GM06990 (cell line): ENCODE data around the gene ATP4A.

ENCODE experiments used
- DNase-seq: peaks from one replicate; pipeline ENCODE4 v3.0.0-alpha.2; 2011; ENCODE audit not compliant: insufficient read length; ENCODE audit errors: extremely low read depth
- H3K27me3 ChIP-seq: replicated peaks from 2 replicates; pipeline ENCODE4 v1.6.0; 2011; ENCODE audit warnings: low read length; ENCODE audit not compliant: control insufficient read depth, insufficient read depth
- H3K36me3 ChIP-seq: 2 replicates; pipeline ENCODE4 v1.5.1; 2011; ENCODE audit warnings: low read length; ENCODE audit not compliant: control insufficient read depth, insufficient read depth
- H3K4me3 ChIP-seq: replicated peaks from 2 replicates; pipeline ENCODE4 v1.5.1; 2011; ENCODE audit warnings: low read depth, mild to moderate bottlenecking, control low read depth, low read length
- TF ChIP-seq, protein P1 (sequence below): IDR thresholded peaks from 2 replicates; pipeline ENCODE4 v1.5.1; 2011; ENCODE audit warnings: low read length, control low read depth, mild to moderate bottlenecking, inconsistent platforms; ENCODE audit not compliant: insufficient read depth, poor library complexity, severe bottlenecking

The ATP4A gene

DNA sequence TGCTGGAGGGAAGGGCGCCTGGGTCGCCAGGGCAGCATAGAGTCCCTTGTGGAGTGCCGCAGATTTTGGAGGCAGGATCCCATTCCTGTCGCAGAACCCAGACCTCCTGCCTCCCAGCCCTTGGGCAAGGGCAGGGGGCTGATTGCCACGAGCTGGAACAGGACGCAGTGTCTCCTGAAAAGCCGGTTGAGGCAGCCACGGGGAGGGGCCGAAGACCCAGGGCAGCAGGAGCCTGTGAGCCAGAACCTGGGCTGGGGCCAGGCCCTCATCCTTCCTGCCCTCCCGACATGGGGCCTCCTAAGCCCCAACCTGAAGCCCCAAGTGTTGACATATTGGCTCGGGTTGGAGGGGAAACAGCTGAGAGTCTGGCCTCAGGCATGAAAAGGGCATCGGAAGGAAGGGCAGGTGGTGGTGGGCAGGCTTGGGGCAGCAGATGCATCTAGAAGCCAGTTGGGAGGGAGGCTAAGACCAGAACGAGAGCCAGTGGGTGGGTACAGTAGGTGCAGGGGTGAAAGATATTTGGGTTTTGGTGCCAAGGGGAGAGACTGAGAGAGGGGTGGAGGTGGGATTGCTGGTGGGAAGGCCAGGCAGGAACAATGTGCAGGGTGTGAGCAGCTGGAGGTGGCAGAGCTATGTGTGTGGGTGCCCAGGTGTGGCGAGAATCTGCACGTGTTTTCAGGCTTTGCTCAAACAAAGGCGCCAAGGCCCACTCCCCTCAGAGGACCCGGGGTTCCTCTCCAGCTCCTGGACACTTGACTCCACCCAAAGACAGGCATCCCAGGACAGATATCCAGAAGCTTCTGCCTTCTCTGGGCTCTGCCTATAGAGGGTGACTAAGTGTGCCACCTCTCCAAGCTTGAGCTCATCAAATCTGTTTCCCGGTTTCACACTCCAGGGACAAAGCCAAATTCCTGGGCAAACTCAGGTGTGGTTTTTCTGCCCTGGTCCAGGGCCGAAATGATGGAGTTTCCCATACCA is 33.9 kb downstream of the ATP4A start:
- no peak for DNase-seq
- Histone ChIP-seq H3K4me3 (no peak overlapping the region), H3K36me3 (no peaks in the 10 kb centered on the region), H3K27me3 (peaks cover 1% of the 10 kb centered on the region)
- TF ChIP-seq, protein P1, sequence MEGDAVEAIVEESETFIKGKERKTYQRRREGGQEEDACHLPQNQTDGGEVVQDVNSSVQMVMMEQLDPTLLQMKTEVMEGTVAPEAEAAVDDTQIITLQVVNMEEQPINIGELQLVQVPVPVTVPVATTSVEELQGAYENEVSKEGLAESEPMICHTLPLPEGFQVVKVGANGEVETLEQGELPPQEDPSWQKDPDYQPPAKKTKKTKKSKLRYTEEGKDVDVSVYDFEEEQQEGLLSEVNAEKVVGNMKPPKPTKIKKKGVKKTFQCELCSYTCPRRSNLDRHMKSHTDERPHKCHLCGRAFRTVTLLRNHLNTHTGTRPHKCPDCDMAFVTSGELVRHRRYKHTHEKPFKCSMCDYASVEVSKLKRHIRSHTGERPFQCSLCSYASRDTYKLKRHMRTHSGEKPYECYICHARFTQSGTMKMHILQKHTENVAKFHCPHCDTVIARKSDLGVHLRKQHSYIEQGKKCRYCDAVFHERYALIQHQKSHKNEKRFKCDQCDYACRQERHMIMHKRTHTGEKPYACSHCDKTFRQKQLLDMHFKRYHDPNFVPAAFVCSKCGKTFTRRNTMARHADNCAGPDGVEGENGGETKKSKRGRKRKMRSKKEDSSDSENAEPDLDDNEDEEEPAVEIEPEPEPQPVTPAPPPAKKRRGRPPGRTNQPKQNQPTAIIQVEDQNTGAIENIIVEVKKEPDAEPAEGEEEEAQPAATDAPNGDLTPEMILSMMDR, result no peak

DNA sequence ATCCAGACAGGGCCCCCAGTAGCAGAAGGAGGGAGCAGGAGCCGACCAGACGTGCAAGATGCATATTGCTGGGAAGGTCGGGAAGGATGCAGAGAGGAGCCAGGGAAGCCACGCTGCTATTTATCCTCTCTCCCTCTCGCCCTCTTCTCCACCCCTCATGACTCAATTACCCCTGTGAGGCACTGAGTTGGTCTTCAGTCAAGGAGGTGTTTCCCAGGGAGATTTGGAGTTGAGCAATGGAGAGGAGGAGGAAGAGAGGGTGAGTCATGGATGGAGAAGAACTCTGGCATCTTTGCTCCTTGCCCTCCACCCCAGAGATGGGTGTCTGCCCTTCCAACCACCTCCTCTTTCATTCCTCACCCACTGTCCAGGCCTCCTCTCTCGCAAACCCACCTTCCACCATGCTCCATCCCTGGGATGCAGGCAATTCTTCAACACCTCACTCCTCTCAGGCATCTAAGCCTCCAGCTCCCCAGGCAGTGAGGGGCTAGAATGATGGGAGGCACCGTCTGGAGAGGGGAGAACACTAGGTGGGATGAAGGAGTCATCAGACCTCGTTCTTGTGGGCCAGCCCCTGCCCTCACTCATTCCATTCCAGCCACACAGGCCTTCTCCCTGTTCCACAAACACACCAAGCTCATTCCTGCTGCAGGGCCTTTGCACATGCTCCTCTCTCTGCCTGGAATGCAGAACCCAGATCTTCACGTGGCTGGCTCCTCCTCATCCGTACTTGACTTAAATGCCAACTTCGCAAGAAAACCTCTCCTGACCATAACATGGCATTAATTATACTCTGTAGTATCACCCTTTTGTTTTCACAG is 35.0 kb downstream of the ATP4A start, which contains the start of gene SBSN:
Gene SBSN (minus strand): TSS at position 94 of the 821 bp plus-strand sequence. CDS start 30 bp downstream, at position 64.
- Histone ChIP-seq H3K4me3 (no peak within 1 kb of the TSS), H3K27me3 (peaks cover 1% of the 10 kb centered on the region), H3K36me3 (no peaks in the 10 kb centered on the region)
- DNase-seq, result no peak
- TF ChIP-seq, protein P1, result no peak

DNA sequence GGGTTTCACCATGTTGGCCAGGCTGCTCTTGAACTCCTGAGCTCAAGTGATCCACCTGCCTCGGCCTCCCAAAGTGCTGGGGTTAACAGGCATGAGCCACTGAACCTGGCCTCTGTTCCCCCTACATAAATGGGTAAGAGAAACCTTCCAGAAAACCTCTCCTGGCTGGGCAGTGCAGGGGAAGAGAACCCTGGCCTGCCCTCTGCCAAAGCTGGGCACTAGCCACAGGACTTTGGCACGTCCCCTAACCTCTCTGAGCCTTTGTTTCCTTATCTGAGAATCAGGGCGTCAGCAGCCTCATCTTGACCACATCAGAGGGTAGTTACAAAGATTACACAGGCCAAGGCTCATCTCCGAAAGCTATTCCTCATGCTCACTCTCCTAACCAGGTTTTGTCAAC is 37.6 kb downstream of the ATP4A start:
- TF ChIP-seq, protein P1, result no peak
- Histone ChIP-seq H3K4me3 (no peak overlapping the region), H3K36me3 (no peaks in the 10 kb centered on the region), H3K27me3 (peaks cover 1% of the 10 kb centered on the region)
- no peak for DNase-seq

GRCh38 chr19:35524181-35524837 is 39.1 kb downstream of the ATP4A start:
- no peak overlapping the region for H3K4me3 ChIP-seq
- H3K36me3 ChIP-seq, result no peaks in the 10 kb centered on the region
- peaks cover 1% of the 10 kb centered on the region for H3K27me3 ChIP-seq
- no peak for DNase-seq
- TF ChIP-seq, protein P1, result no peak

DNA sequence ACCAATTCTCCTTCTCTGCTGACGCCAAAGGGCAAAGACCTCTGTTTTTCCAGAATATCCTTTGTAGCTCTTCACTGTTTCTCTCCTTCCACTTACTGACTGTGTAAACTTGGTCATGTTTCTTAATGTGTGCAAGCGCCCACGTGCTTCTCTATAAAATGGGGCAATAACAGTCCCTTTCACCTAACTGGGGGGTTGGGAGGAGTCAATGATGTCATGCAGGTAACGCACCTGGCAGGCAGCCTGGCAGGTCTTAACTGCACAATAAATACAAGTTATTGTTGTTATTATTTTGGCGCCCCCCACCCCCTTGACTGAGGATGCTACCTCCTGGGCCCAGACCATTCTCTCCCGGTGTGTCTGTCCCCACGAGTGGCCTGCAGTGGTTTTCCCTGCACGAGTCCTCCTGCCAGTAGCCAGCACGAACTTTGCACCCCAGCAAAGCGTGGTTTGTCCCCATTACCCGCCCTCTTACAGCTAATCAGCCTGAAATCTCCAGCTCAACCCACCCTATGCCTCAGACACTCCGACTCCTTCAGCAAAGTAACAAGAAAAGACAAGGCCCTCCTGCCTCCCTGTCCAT is 40.6 kb downstream of the ATP4A start:
- no peak overlapping the region for H3K4me3 ChIP-seq
- TF ChIP-seq, protein P1, result no peak
- DNase-seq, result no peak
- no peaks in the 10 kb centered on the region; the same call in none of the 2 replicates for H3K27me3 ChIP-seq
- H3K36me3 ChIP-seq, result no peaks in the 10 kb centered on the region
